Measurements from ENCODE around the gene WDR62. TPM values are rescaled to one million over a fixed set of nuclear protein-coding genes. Genes with fewer than 3 reads are reported as not detected.

The WDR62 gene
- total RNA-seq, 1 donor from 2014 or later: 4.8 TPM

GRCh38 chr19:36073121-36073876, 18.6 kb downstream of the WDR62 start:
- DNase-seq (ENCODE audit: extremely low read depth, low read depth, low spot score): no peak

- no peak for DNase-seq (ENCODE audit: extremely low read depth, low read depth, low spot score)
Observed at GRCh38 chr19:36079389-36079945, 24.8 kb downstream of the WDR62 start.

- no peak for DNase-seq (ENCODE audit: extremely low read depth, low read depth, low spot score)
Observed at GRCh38 chr19:36081385-36081784, 26.7 kb downstream of the WDR62 start.

GRCh38 chr19:36081894-36082293, 27.2 kb downstream of the WDR62 start:
- DNase-seq (ENCODE audit: extremely low read depth, low read depth, low spot score): no peak

GRCh38 chr19:36082916-36083315, 28.2 kb downstream of the WDR62 start:
- DNase-seq (ENCODE audit: extremely low read depth, low read depth, low spot score): no peak

GRCh38 chr19:36084231-36085009, 29.7 kb downstream of the WDR62 start:
- no peak for DNase-seq (ENCODE audit: extremely low read depth, low read depth, low spot score)

GRCh38 chr19:36086326-36086725, 31.6 kb downstream of the WDR62 start:
- DNase-seq (ENCODE audit: extremely low read depth, low read depth, low spot score): no peak

- no peak for DNase-seq (ENCODE audit: extremely low read depth, low read depth, low spot score)
Observed at GRCh38 chr19:36089847-36090246, 35.1 kb downstream of the WDR62 start.

- DNase-seq (ENCODE audit: extremely low read depth, low read depth, low spot score): no peak
Observed at GRCh38 chr19:36090910-36091695, 36.4 kb downstream of the WDR62 start.

GRCh38 chr19:36092566-36092965, 37.9 kb downstream of the WDR62 start:
- no peak for DNase-seq (ENCODE audit: extremely low read depth, low read depth, low spot score)

- no peak for DNase-seq (ENCODE audit: extremely low read depth, low read depth, low spot score)
Observed at GRCh38 chr19:36093146-36093662, 38.5 kb downstream of the WDR62 start.

- DNase-seq (ENCODE audit: extremely low read depth, low read depth, low spot score): no peak
Observed at GRCh38 chr19:36093687-36094086, 39.0 kb downstream of the WDR62 start.

GRCh38 chr19:36097036-36097435, 42.3 kb downstream of the WDR62 start:
- DNase-seq (ENCODE audit: extremely low read depth, low read depth, low spot score): no peak

- DNase-seq (ENCODE audit: extremely low read depth, low read depth, low spot score): no peak
Observed at GRCh38 chr19:36099166-36099785, 44.6 kb downstream of the WDR62 start.

- DNase-seq (ENCODE audit: extremely low read depth, low read depth, low spot score): no peak
Observed at GRCh38 chr19:36100476-36100875, 45.8 kb downstream of the WDR62 start.

- no peak for DNase-seq (ENCODE audit: extremely low read depth, low read depth, low spot score)
Observed at GRCh38 chr19:36101550-36102327, 47.0 kb downstream of the WDR62 start.

- DNase-seq (ENCODE audit: extremely low read depth, low read depth, low spot score): no peak
Observed at GRCh38 chr19:36103040-36103626, 48.4 kb downstream of the WDR62 start.

- no peak for DNase-seq (ENCODE audit: extremely low read depth, low read depth, low spot score)
Observed at GRCh38 chr19:36103842-36104552, 49.3 kb downstream of the WDR62 start.

- DNase-seq (ENCODE audit: extremely low read depth, low read depth, low spot score): no peak
Observed at GRCh38 chr19:36106441-36106840, 51.7 kb downstream of the WDR62 start.

Measured in glomerular endothelial cell (primary cell).